WTC11 (cell line): ENCODE data around the gene MYO19. TPM values are rescaled to one million over a fixed set of nuclear protein-coding genes. Genes with fewer than 3 reads are reported as not detected.

Experiments used
- ATAC-seq: fragments of 200-7000 bp; cut with Tn5 transposase; 2 replicates; pipeline ENCODE4 v1.10.0; 2021; ENCODE audit warnings: mild to moderate bottlenecking, moderate library complexity
- CTCF ChIA-PET: fragments of 300-600 bp; sonication (Branson Sonifier 250); formaldehyde crosslinking; loops from one replicate; lab custom pipeline; 2021; ENCODE audit warnings: antibody characterized with exemption; lab: Charles Lee
- POLR2A ChIA-PET: fragments of 350-600 bp; sonication (Branson Sonifier 250); formaldehyde crosslinking; loops from one replicate; lab custom pipeline; 2021; ENCODE audit warnings: antibody characterized with exemption; lab: Charles Lee
- DNase-seq: peaks from one replicate; pipeline ENCODE4 v3.0.0; 2021; ENCODE audit warnings: low spot score
- H3K27ac Mint-ChIP-seq: 2 replicates; pipeline ENCODE4 v1.8.0; 2021; ENCODE audit warnings: mixed read lengths
- H3K27me3 Mint-ChIP-seq: 2 replicates; pipeline ENCODE4 v1.8.0; 2021; ENCODE audit warnings: low read depth, mild to moderate bottlenecking, moderate library complexity, mixed read lengths
- H3K36me3 Mint-ChIP-seq: 2 replicates; pipeline ENCODE4 v1.8.0; 2021; ENCODE audit warnings: mixed read lengths
- H3K4me1 Mint-ChIP-seq: 2 replicates; pipeline ENCODE4 v1.8.0; 2022; ENCODE audit warnings: mixed read lengths
- H3K4me3 Mint-ChIP-seq: 2 replicates; pipeline ENCODE4 v1.8.0; 2021; ENCODE audit warnings: mild to moderate bottlenecking, moderate library complexity, mixed read lengths
- H3K9me3 Mint-ChIP-seq: 2 replicates; pipeline ENCODE4 v1.8.0; 2021; ENCODE audit warnings: mixed read lengths
- AR ChIP-seq: fragments of 250-450 bp; sonication (Bioruptor Pico); IDR thresholded peaks from 2 replicates; pipeline ENCODE4 v1.9.0; 2021; ENCODE audit warnings: mild to moderate bottlenecking
- CDX4 ChIP-seq: fragments of 250-450 bp; sonication (Bioruptor Pico); IDR thresholded peaks from 2 replicates; pipeline ENCODE4 v1.9.0; 2021; ENCODE audit warnings: moderate library complexity, mild to moderate bottlenecking, inconsistent platforms, borderline replicate concordance
- FOXP4 ChIP-seq: sonication (generic); formaldehyde crosslinking; IDR thresholded peaks from 2 replicates; pipeline ENCODE4 v1.8.0; 2022; ENCODE audit warnings: mild to moderate bottlenecking, missing genetic modification reagents
- KAT7 ChIP-seq: sonication (generic); formaldehyde crosslinking; IDR thresholded peaks from 2 replicates; pipeline ENCODE4 v1.8.1; 2023; ENCODE audit warnings: missing genetic modification reagents, mild to moderate bottlenecking, borderline replicate concordance
- NFE2L1 ChIP-seq: sonication (generic); formaldehyde crosslinking; IDR thresholded peaks from 2 replicates; pipeline ENCODE4 v1.8.1; 2023; ENCODE audit warnings: missing genetic modification reagents
- SMAD4 ChIP-seq: sonication (generic); formaldehyde crosslinking; IDR thresholded peaks from 2 replicates; pipeline ENCODE4 v1.8.0; 2022; ENCODE audit warnings: mild to moderate bottlenecking, missing genetic modification reagents
- ZNF121 ChIP-seq: sonication (generic); formaldehyde crosslinking; IDR thresholded peaks from 2 replicates; pipeline ENCODE4 v1.8.0; 2023; ENCODE audit warnings: missing genetic modification reagents
- ZNF138 ChIP-seq: sonication (generic); formaldehyde crosslinking; conservative IDR thresholded peaks from 2 replicates; pipeline ENCODE4 v1.8.1; 2022; ENCODE audit warnings: mild to moderate bottlenecking, moderate library complexity, missing genetic modification reagents
- ZNF416 ChIP-seq: fragments of 250-450 bp; sonication (Bioruptor Pico); IDR thresholded peaks from 2 replicates; pipeline ENCODE4 v1.9.0; 2021; ENCODE audit warnings: mild to moderate bottlenecking, inconsistent platforms
- total RNA-seq: library from RNA; stranded (reverse); gene quantifications from 3 replicates; pipeline ENCODE4 v1.2.3, GENCODE V29; 2021
- TF ChIP-seq, protein P1 (sequence below): fragments of 250-450 bp; sonication (Bioruptor Pico); IDR thresholded peaks from 2 replicates; pipeline ENCODE4 v1.9.0; 2021; ENCODE audit warnings: mild to moderate bottlenecking, borderline replicate concordance
- TF ChIP-seq, protein P2 (sequence below): sonication (generic); formaldehyde crosslinking; IDR thresholded peaks from 2 replicates; pipeline ENCODE4 v1.8.1; 2023; ENCODE audit warnings: mild to moderate bottlenecking, missing genetic modification reagents, moderate library complexity
- TF ChIP-seq, protein P3 (sequence below): sonication (generic); formaldehyde crosslinking; IDR thresholded peaks from 2 replicates; pipeline ENCODE4 v1.8.0; 2022; ENCODE audit warnings: missing genetic modification reagents
- TF ChIP-seq, protein P4 (sequence below): sonication (generic); formaldehyde crosslinking; IDR thresholded peaks from 2 replicates; pipeline ENCODE4 v1.8.1; 2023; ENCODE audit warnings: mild to moderate bottlenecking, missing genetic modification reagents
- TF ChIP-seq, protein P5 (sequence below): sonication (generic); formaldehyde crosslinking; conservative IDR thresholded peaks from 2 replicates; pipeline ENCODE4 v1.8.1; 2022; ENCODE audit warnings: mild to moderate bottlenecking, missing genetic modification reagents
- TF ChIP-seq, protein P6 (sequence below): fragments of 200-600 bp; IDR thresholded peaks from 2 replicates; pipeline ENCODE4 v1.8.0; 2022; ENCODE audit warnings: antibody characterized with exemption

Gene MYO19
- total RNA-seq, 1 experiment from 2014 or later: 146 TPM

- ChIA-PET CTCF (no interaction called here), POLR2A (no interaction called here)
- Mint-ChIP-seq H3K27ac (no peak overlapping the region), H3K4me1 (no peaks in the 10 kb centered on the region), H3K36me3 (peaks cover 84% of the 10 kb centered on the region), H3K27me3 (no peaks in the 10 kb centered on the region), H3K4me3 (no peak overlapping the region), H3K9me3 (no peaks in the 10 kb centered on the region)
- TF ChIP-seq ZNF138 (CRISPR knock-in tag) (no peak), CDX4 (no peak), ZNF121 (CRISPR knock-in tag) (no peak), AR (CRISPR knock-in tag) (no peak)
- TF ChIP-seq, protein P1, sequence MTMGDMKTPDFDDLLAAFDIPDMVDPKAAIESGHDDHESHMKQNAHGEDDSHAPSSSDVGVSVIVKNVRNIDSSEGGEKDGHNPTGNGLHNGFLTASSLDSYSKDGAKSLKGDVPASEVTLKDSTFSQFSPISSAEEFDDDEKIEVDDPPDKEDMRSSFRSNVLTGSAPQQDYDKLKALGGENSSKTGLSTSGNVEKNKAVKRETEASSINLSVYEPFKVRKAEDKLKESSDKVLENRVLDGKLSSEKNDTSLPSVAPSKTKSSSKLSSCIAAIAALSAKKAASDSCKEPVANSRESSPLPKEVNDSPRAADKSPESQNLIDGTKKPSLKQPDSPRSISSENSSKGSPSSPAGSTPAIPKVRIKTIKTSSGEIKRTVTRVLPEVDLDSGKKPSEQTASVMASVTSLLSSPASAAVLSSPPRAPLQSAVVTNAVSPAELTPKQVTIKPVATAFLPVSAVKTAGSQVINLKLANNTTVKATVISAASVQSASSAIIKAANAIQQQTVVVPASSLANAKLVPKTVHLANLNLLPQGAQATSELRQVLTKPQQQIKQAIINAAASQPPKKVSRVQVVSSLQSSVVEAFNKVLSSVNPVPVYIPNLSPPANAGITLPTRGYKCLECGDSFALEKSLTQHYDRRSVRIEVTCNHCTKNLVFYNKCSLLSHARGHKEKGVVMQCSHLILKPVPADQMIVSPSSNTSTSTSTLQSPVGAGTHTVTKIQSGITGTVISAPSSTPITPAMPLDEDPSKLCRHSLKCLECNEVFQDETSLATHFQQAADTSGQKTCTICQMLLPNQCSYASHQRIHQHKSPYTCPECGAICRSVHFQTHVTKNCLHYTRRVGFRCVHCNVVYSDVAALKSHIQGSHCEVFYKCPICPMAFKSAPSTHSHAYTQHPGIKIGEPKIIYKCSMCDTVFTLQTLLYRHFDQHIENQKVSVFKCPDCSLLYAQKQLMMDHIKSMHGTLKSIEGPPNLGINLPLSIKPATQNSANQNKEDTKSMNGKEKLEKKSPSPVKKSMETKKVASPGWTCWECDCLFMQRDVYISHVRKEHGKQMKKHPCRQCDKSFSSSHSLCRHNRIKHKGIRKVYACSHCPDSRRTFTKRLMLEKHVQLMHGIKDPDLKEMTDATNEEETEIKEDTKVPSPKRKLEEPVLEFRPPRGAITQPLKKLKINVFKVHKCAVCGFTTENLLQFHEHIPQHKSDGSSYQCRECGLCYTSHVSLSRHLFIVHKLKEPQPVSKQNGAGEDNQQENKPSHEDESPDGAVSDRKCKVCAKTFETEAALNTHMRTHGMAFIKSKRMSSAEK (CRISPR knock-in tag): no peak
- TF ChIP-seq, protein P2, sequence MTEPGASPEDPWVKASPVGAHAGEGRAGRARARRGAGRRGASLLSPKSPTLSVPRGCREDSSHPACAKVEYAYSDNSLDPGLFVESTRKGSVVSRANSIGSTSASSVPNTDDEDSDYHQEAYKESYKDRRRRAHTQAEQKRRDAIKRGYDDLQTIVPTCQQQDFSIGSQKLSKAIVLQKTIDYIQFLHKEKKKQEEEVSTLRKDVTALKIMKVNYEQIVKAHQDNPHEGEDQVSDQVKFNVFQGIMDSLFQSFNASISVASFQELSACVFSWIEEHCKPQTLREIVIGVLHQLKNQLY (CRISPR knock-in tag): no peak
- TF ChIP-seq, protein P3, sequence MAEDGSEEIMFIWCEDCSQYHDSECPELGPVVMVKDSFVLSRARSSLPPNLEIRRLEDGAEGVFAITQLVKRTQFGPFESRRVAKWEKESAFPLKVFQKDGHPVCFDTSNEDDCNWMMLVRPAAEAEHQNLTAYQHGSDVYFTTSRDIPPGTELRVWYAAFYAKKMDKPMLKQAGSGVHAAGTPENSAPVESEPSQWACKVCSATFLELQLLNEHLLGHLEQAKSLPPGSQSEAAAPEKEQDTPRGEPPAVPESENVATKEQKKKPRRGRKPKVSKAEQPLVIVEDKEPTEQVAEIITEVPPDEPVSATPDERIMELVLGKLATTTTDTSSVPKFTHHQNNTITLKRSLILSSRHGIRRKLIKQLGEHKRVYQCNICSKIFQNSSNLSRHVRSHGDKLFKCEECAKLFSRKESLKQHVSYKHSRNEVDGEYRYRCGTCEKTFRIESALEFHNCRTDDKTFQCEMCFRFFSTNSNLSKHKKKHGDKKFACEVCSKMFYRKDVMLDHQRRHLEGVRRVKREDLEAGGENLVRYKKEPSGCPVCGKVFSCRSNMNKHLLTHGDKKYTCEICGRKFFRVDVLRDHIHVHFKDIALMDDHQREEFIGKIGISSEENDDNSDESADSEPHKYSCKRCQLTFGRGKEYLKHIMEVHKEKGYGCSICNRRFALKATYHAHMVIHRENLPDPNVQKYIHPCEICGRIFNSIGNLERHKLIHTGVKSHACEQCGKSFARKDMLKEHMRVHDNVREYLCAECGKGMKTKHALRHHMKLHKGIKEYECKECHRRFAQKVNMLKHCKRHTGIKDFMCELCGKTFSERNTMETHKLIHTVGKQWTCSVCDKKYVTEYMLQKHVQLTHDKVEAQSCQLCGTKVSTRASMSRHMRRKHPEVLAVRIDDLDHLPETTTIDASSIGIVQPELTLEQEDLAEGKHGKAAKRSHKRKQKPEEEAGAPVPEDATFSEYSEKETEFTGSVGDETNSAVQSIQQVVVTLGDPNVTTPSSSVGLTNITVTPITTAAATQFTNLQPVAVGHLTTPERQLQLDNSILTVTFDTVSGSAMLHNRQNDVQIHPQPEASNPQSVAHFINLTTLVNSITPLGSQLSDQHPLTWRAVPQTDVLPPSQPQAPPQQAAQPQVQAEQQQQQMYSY (CRISPR knock-in tag): no peak
- TF ChIP-seq, protein P4, sequence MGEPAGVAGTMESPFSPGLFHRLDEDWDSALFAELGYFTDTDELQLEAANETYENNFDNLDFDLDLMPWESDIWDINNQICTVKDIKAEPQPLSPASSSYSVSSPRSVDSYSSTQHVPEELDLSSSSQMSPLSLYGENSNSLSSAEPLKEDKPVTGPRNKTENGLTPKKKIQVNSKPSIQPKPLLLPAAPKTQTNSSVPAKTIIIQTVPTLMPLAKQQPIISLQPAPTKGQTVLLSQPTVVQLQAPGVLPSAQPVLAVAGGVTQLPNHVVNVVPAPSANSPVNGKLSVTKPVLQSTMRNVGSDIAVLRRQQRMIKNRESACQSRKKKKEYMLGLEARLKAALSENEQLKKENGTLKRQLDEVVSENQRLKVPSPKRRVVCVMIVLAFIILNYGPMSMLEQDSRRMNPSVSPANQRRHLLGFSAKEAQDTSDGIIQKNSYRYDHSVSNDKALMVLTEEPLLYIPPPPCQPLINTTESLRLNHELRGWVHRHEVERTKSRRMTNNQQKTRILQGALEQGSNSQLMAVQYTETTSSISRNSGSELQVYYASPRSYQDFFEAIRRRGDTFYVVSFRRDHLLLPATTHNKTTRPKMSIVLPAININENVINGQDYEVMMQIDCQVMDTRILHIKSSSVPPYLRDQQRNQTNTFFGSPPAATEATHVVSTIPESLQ (CRISPR knock-in tag): no peak
- DNase-seq (no peak), ATAC-seq (no peak)
Observed at GRCh38 chr17:36511216-36511615, 23.5 kb downstream of the MYO19 start.

DNA sequence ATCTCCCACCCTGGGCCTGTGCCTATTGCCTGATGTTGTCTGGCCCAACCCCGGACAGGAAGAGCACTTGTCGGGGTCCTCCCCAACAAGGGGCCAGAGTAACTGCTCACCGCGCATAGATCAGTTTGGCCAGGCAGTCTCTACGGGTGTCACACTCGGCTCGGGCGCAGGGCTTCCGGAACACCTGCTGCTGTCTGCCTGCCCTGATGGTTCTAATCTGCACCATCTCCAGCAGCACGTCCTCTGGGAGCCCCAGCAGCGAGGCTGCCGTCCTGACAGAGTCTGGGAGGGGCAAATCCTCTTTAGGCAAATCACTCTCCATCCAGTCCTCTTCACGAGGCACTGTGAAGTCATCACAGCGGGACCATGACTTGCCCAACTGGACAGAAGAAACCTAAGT is 24.0 kb downstream of the MYO19 start:
- ChIA-PET POLR2A (no interaction called here), CTCF (no interaction called here)
- H3K36me3 Mint-ChIP-seq: peaks cover 87% of the 10 kb centered on the region
- H3K9me3 Mint-ChIP-seq: no peaks in the 10 kb centered on the region
- DNase-seq (no peak), ATAC-seq (no peak)
- H3K27me3 Mint-ChIP-seq: no peaks in the 10 kb centered on the region
- no peak overlapping the region for H3K4me3 Mint-ChIP-seq
- H3K27ac Mint-ChIP-seq: peak overlapping the region; percentile 45; the same call in 1 of the 2 replicates
- no peaks in the 10 kb centered on the region for H3K4me1 Mint-ChIP-seq
- TF ChIP-seq ZNF416 (CRISPR knock-in tag) (no peak), NFE2L1 (CRISPR knock-in tag) (no peak), KAT7 (CRISPR knock-in tag) (no peak), SMAD4 (CRISPR knock-in tag) (no peak), FOXP4 (CRISPR knock-in tag) (no peak)
- TF ChIP-seq, protein P5, sequence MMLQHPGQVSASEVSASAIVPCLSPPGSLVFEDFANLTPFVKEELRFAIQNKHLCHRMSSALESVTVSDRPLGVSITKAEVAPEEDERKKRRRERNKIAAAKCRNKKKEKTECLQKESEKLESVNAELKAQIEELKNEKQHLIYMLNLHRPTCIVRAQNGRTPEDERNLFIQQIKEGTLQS (CRISPR knock-in tag): no peak
- TF ChIP-seq, protein P6, sequence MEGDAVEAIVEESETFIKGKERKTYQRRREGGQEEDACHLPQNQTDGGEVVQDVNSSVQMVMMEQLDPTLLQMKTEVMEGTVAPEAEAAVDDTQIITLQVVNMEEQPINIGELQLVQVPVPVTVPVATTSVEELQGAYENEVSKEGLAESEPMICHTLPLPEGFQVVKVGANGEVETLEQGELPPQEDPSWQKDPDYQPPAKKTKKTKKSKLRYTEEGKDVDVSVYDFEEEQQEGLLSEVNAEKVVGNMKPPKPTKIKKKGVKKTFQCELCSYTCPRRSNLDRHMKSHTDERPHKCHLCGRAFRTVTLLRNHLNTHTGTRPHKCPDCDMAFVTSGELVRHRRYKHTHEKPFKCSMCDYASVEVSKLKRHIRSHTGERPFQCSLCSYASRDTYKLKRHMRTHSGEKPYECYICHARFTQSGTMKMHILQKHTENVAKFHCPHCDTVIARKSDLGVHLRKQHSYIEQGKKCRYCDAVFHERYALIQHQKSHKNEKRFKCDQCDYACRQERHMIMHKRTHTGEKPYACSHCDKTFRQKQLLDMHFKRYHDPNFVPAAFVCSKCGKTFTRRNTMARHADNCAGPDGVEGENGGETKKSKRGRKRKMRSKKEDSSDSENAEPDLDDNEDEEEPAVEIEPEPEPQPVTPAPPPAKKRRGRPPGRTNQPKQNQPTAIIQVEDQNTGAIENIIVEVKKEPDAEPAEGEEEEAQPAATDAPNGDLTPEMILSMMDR: no peak
